MM.1S (cell line): ENCODE results near the gene C17orf78.

ENCODE experiments used
- EZH2 ChIP-seq: fragments of 300-600 bp; sonication (generic); optimal IDR thresholded peaks from 2 replicates; pipeline ENCODE3; 2017; ENCODE audit warnings: low read depth, mild to moderate bottlenecking, antibody characterized with exemption, low read length, mixed read lengths
- TF ChIP-seq, protein P1 (sequence below): fragments of 300-600 bp; sonication (generic); IDR thresholded peaks from 2 replicates; pipeline ENCODE4 v1.5.1; 2016; ENCODE audit warnings: antibody characterized with exemption, low read length, mixed read lengths

- TF ChIP-seq, protein P1, sequence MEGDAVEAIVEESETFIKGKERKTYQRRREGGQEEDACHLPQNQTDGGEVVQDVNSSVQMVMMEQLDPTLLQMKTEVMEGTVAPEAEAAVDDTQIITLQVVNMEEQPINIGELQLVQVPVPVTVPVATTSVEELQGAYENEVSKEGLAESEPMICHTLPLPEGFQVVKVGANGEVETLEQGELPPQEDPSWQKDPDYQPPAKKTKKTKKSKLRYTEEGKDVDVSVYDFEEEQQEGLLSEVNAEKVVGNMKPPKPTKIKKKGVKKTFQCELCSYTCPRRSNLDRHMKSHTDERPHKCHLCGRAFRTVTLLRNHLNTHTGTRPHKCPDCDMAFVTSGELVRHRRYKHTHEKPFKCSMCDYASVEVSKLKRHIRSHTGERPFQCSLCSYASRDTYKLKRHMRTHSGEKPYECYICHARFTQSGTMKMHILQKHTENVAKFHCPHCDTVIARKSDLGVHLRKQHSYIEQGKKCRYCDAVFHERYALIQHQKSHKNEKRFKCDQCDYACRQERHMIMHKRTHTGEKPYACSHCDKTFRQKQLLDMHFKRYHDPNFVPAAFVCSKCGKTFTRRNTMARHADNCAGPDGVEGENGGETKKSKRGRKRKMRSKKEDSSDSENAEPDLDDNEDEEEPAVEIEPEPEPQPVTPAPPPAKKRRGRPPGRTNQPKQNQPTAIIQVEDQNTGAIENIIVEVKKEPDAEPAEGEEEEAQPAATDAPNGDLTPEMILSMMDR = no peak
- TF ChIP-seq EZH2 = no peak
Observed at GRCh38 chr17:37400505-37400904, 24.7 kb downstream of the C17orf78 start.
